Measurements from ENCODE around the gene POFUT2.

POFUT2 gene, protein sequence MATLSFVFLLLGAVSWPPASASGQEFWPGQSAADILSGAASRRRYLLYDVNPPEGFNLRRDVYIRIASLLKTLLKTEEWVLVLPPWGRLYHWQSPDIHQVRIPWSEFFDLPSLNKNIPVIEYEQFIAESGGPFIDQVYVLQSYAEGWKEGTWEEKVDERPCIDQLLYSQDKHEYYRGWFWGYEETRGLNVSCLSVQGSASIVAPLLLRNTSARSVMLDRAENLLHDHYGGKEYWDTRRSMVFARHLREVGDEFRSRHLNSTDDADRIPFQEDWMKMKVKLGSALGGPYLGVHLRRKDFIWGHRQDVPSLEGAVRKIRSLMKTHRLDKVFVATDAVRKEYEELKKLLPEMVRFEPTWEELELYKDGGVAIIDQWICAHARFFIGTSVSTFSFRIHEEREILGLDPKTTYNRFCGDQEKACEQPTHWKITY

DNA sequence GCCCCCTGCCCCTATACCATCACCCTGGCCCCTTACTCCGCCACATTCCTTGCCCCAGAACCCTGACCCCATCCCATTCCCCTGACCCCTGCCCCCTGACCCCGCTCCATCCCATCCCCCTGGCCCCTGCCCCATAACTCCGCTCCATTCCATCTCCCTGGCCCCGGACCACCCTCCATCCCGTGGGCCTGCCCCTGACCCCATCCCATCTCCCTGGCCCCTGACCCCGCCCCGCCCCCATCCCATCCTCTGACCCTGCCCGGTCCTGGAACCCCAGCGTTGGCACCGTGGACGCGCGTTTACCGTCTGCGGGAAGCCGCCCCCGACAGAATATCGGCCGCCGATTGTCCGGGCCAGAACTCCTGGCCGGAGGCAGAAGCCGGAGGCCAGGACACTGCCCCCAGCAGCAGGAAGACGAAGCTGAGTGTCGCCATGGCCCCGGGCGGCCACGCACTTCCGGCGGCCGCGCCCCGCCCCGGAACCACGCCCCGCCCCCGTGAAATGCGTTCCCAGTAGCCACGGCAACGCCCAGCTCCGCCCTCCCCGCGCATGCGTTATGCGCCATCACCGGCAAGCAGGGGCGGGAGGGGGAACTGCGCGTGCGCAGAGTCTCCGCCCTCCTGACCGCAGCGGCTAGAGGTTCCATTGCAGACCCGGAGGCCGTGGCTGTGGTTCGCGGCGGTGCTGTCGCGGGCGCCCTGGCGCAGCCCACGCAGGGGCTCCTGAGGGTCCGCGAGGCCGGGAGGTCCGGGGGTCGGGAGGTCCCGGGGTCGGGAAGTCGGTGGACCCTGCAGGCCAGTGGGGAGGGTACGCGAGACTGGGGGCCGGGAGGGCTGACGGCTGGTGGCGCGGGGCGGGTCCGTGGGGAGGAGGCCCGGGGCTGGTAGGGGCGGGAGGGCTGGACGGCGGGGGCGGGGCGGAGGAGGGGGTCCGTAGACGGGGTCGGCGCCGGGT lies at the start of gene POFUT2:
POFUT2 (minus strand) TSS at position 458 of the 954 bp plus-strand sequence; CDS start at position 434, 24 bp downstream.
- DNase-seq (ENCODE audit: insufficient read length, low spot score), result peak; percentile 99
- FAIRE-seq, result no peak
- peak; percentile 92 for TF ChIP-seq POLR2A (IDR thresholded peaks at IDR 0.05; ENCODE audit: low read depth, low read length)

DNA sequence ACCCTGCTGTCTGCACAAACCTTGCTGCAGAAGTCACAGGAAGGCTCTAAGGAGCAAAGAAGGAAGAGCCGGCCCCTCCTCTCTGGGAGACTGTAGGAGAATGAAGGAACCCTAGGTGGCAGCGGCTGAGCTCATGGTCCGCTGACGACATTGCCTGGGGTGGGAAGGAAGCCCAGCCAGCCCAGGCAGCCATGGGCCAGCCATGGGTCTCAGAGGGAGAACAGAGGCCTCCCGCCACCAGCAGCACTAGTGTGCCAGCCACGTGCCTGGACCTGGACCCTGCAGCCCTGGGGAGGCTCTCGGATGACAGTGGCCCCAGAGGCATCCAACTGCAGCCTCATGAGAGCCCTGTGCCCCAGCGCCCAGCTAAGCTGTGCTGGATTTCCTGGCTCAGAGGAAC lies 49.2 kb upstream of the POFUT2 start:
- FAIRE-seq (no peak), DNase-seq (ENCODE audit: insufficient read length, low spot score) (no peak)
- no peak for TF ChIP-seq POLR2A (IDR thresholded peaks at IDR 0.05; ENCODE audit: low read depth, low read length)

DNA sequence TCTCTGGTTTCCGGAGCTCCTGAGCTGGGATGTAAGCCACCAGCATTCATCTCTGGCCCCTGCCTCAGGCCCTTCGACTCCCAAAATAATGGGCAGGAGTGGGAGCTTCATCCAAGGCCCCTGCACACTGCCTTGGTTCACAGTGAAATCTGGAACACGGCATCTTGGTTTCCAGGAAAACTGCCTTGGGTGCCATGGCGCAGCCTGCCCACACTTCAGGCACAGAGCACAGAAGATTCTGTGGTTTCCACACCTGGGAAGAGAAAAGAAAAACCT lies 48.8 kb upstream of the POFUT2 start:
- DNase-seq (ENCODE audit: insufficient read length, low spot score) (no peak), FAIRE-seq (no peak)
- TF ChIP-seq POLR2A (IDR thresholded peaks at IDR 0.05; ENCODE audit: low read depth, low read length), result no peak

DNA sequence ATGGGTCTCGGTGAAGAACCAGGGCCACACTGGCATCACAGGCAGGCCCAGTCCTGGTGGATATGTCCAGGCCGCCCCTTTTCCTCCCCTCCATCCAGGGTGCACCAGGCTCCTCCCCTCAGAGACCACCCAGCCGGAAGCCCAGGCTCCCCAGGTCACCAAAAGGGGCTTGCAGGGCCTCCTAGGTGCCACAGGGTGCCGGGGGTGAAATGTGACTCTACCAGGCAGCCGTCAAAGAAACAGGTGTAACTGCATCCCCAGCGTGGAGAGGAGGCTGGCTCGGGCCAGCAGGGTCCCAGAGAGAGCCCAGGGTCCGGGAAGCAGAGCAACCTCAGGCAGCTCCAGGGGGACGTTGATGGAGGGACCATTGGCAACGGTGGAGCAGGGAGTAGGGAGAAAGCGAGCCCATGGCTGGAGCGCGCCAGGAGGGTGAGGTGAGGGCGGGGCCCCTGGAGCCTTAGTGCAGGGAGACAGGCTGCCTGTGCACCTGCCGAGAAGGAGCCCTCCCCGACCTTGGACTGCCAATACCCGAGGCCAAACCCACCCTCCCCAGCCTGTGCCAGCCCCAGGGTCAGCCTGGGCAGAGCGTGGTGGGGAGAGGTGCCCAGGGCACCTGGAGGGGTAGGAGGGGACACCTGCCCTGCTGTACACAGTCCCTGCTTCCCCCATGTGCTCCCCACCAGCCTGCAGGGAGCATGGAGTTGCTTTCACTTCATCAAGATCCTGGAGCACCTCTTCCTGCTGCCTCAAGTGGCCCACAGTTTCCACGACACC lies 48.3 kb upstream of the POFUT2 start:
- FAIRE-seq (no peak), DNase-seq (ENCODE audit: insufficient read length, low spot score) (no peak)
- no peak for TF ChIP-seq POLR2A (IDR thresholded peaks at IDR 0.05; ENCODE audit: low read depth, low read length)

DNA sequence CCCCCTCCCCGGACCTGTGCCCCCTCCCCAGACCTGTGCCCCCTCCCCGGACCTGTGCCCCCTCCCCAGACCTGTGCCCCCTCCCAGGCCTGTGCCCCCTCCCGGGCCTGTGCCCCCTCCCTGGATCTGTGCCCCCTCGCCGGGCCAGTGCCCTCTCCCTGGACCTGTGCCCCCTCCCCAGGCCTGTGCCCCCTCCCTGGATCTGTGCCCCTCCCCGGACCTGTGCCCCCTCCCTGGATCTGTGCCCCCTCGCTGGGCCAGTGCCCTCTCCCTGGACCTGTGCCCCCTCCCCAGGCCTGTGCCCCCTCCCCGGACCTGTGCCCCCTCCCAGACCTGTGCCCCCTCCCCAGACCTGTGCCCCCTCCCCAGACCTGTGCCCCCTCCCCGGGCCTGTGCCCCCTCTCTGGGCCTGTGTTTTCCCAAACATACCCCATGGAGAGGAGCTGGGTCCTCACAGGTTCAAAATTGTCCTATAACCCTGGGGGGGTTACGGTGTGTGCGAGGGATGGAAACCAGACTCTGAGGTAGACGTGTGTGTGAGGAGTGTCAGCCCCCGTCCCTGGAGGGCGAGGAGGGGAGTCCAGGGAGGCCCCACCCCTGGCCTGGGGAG lies 47.6 kb upstream of the POFUT2 start:
- FAIRE-seq (no peak), DNase-seq (ENCODE audit: insufficient read length, low spot score) (no peak)
- no peak for TF ChIP-seq POLR2A (IDR thresholded peaks at IDR 0.05; ENCODE audit: low read depth, low read length)

DNA sequence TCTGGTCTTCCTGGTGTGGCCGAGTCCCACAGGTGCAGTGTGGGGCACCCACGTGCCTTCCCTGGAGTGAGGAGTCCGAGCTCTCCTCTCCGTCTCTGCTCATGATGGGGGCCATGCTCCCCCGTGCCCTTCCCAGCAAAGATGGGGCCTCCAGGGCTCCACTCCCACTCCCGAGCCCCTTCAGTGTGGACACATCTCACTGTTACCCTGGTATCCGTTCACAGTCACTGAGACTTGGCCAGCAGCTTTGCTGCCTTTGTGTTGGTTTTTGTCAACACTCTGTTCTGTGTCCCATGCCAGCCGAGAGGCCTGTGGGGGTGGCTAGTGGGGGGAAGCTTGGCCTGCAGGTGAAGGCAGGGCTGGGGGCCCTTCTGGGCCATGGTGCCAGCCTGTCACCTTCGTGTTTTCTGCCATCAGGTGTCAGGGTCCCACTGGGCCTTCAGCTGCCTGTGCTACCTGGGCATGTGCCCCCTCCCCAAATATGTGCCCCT lies 46.9 kb upstream of the POFUT2 start:
- DNase-seq (ENCODE audit: insufficient read length, low spot score), result no peak
- no peak for FAIRE-seq
- TF ChIP-seq POLR2A (IDR thresholded peaks at IDR 0.05; ENCODE audit: low read depth, low read length), result no peak

DNA sequence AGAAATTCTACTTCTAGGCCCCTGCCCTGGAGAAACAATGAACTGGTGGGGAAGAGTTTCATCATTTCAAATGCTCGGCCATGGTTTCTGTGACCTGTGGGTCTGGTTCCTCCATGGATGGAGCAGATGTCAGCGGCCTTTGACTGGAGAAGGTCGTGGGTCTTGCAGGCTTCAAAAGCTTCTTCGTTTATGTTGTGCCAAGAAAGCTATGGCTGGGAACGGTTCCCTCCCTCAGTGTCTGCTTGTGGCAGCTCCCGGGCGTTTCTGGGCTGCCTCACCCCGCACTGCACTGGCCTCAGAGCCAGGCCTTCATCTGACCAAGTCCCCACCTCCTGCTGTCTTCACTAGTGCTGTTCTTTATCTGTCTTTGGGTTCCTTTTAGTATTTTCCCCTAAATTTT lies 46.4 kb upstream of the POFUT2 start:
- TF ChIP-seq POLR2A (IDR thresholded peaks at IDR 0.05; ENCODE audit: low read depth, low read length), result no peak
- DNase-seq (ENCODE audit: insufficient read length, low spot score), result no peak
- FAIRE-seq, result no peak

DNA sequence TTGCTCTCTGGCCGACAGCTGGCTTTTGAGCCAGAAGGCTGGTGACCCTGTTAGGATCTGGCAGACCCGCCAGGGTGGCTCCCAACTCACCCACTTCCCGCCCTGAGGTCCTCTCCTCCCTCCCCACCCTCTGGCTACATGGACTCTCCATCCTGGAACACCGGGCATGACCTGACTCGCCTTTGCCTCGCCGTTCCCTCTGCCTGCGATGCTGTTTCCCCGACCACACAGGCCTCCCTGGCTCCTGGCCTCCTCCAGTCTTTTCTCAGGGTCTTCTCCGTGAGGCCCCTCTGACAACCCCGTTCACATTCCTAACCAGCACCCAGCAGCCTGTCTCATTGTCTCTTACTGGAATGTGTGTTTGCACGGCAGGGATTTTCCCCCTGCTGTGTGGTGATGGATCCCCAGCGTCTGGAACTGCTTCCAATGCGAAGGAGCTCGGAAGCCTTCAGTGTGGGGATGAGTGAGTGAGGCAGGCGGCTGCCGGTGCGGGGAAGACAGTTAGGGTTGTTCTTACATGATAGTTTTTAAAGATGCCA lies 46.0 kb upstream of the POFUT2 start:
- no peak; the same call in 1 of the 2 replicates for TF ChIP-seq POLR2A (IDR thresholded peaks at IDR 0.05; ENCODE audit: low read depth, low read length)
- FAIRE-seq, result no peak
- DNase-seq (ENCODE audit: insufficient read length, low spot score), result no peak

DNA sequence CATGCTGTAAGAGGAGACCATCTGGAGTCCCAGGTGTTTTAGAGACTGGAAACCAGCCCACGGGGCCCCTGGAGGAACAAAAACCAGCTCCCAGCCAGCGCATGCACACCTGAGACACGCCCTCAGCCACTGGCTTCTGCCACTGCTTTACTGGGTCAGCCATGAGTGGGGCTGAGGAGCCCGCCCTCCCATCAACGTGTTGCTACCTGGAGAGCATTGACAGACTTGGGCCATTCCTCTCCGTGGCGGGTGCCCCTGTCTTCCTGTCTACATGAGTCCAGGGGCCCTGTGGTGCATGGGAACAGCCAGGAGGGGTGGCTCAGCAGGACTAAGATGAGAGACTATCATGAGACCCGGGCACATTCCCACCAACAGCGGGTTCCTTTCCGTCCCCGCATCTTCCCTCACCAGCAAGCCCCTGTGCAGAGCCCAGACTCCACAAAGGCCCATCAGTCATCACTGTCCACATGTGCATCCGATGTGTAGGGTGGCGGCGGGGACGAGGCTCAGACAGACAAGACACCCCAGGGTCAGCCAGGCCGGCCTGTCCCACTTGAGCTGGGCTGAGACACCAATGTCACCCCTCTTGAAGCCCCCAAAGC lies 45.4 kb upstream of the POFUT2 start:
- FAIRE-seq (no peak), DNase-seq (ENCODE audit: insufficient read length, low spot score) (no peak)
- 0 out of 2 replicates have a peak, but pooled peaks have one; percentile 3 for TF ChIP-seq POLR2A (IDR thresholded peaks at IDR 0.05; ENCODE audit: low read depth, low read length)

DNA sequence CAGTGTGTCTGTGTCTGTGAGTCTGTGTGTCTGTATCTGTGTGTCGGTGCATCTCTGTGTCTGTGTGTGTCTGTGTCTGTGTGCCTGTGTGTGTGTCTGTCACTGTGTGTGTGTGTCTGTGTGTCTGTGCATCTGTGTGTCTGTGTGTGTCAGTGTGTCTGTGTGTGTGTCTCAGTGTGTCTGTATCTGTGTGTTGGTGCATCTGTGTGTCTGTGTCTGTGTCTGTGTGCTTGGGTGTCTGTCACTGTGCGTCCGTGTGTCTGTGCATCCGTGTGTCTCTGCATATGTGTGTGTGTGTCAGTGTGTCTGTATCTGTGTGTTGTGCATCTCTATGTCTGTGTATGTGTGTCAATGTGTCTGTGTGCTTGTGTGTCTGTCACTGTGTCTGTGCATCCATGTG lies 44.7 kb upstream of the POFUT2 start:
- FAIRE-seq (no peak), DNase-seq (ENCODE audit: insufficient read length, low spot score) (no peak)
- 0 out of 2 replicates have a peak, but pooled peaks have one; percentile 42 for TF ChIP-seq POLR2A (IDR thresholded peaks at IDR 0.05; ENCODE audit: low read depth, low read length)

DNA sequence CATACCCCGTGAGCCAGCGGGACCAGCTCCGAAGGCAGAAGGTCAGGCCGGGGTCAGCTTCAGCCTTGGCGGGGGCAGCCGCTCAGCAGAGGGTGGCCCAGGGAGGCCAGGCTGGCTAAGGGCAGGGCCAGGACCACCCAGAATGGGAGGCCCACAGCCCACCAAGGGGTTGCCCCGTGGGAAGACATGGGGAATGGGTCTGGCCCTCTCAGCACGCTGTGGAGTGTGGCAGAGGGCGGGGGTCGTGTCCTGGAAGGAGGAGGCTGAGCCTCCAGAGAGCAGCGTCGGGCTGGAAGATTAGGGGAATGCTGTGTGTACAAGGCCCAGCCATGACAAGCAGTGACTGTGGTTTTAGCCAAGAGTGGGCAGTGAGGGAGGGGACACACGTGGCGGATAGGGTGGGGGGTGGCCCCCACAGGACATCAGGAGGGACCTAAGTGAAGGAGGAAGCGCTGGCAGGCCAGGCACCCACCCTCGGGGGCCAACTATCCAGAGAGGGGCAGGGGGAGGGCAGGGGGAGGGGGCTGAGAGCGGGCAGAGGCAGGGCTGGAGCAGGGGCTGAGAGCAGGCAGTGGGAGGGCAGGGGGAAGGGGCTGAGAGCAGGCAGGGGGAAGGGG lies 43.9 kb upstream of the POFUT2 start:
- DNase-seq (ENCODE audit: insufficient read length, low spot score) (no peak), FAIRE-seq (no peak)
- no peak; the same call in 1 of the 2 replicates for TF ChIP-seq POLR2A (IDR thresholded peaks at IDR 0.05; ENCODE audit: low read depth, low read length)

DNA sequence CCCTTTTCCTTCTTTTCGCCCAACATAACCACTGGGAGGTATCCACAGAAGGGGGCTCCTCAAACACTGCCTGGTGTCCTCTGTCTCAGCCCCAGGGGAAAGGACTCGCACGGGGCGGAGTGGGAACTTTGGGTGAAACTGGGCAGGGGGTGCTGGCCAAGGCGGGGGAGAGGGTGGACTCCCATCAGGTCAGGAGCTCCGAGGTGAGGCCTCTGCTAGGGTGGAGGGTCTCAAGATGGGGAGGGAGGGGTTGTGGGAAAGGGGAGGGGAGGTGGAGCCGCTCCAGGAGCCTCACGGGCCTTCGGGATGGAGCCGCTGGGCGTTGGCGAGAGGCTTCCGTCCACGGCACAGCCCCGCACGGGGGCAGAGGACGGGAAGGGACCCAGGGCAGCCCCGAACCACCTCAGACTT lies 43.2 kb upstream of the POFUT2 start:
- TF ChIP-seq POLR2A (IDR thresholded peaks at IDR 0.05; ENCODE audit: low read depth, low read length), result no peak; the same call in 1 of the 2 replicates
- DNase-seq (ENCODE audit: insufficient read length, low spot score) (no peak), FAIRE-seq (no peak)
